NCI-H526 (cell line): ENCODE measurements around the gene HRC.
"Not testable (repeated sequence)": the region's sequence is repeated elsewhere in the genome, so short reads cannot be mapped to it uniquely, and the experiment has no call there.

ENCODE experiments used
- DNase-seq, 2 experiments: peaks; one replicate each; lab custom pipeline; 2025; lab: John Stamatoyannopoulos, UW

HRC gene, protein sequence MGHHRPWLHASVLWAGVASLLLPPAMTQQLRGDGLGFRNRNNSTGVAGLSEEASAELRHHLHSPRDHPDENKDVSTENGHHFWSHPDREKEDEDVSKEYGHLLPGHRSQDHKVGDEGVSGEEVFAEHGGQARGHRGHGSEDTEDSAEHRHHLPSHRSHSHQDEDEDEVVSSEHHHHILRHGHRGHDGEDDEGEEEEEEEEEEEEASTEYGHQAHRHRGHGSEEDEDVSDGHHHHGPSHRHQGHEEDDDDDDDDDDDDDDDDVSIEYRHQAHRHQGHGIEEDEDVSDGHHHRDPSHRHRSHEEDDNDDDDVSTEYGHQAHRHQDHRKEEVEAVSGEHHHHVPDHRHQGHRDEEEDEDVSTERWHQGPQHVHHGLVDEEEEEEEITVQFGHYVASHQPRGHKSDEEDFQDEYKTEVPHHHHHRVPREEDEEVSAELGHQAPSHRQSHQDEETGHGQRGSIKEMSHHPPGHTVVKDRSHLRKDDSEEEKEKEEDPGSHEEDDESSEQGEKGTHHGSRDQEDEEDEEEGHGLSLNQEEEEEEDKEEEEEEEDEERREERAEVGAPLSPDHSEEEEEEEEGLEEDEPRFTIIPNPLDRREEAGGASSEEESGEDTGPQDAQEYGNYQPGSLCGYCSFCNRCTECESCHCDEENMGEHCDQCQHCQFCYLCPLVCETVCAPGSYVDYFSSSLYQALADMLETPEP

DNA sequence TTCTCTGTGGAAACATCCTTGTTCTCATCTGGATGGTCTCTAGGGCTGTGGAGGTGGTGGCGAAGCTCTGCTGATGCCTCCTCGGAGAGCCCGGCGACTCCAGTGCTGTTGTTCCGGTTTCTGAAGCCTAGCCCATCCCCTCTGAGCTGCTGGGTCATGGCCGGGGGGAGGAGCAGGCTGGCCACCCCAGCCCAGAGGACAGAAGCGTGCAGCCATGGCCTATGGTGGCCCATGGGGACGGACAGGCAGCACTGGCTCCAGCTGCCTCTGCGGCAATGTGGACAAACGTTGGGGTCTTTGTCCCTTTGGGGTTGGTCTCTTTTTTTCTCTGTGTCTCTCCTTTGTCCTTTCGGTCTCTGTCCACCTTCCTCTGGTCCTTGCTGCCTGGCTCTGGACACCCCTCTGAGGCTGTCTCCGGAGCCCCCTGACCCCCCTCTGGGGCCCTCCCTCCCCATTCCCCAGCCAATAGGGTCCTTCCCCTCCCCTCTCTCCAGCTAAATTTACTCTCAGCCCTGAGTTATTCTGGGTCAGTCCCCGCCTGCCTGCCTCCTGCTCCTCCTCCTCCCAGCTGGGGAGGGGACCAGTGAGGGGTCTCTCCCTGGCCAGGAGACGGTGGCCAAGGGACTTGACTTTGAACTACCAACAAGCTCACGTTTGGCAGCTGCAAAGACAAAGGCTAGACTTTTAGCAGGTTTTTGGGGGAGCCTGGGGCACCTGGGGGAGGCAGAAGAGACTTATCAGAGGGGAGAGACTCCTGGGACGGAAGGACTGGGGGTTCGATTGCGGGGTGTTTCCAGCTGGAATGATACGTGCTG, at the start of gene HRC:
HRC (minus strand) TSS at position 392 of the 815 bp plus-strand sequence; CDS start at position 233, 159 bp downstream.
- DNase-seq: no peak

DNA sequence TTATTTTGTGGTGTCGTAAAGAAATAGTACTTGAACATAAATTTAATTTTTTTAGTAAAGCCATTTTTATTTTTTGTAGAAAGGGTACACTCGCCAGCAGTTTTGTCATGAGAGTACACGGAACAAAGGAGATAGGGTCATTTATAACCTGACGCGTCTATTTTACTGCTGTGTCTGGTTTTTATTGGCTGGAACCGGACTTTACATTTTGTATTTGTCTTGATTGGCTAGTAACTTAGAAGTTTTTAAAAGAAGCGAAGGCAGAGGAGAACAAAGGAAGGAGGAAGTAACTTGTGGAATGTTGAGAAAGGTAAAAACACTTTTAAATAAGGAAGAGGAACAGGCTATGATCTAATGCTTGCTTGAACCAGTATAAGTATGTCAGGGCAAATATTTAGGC, 45.8 kb upstream of the HRC start:
- no peak for DNase-seq

DNA sequence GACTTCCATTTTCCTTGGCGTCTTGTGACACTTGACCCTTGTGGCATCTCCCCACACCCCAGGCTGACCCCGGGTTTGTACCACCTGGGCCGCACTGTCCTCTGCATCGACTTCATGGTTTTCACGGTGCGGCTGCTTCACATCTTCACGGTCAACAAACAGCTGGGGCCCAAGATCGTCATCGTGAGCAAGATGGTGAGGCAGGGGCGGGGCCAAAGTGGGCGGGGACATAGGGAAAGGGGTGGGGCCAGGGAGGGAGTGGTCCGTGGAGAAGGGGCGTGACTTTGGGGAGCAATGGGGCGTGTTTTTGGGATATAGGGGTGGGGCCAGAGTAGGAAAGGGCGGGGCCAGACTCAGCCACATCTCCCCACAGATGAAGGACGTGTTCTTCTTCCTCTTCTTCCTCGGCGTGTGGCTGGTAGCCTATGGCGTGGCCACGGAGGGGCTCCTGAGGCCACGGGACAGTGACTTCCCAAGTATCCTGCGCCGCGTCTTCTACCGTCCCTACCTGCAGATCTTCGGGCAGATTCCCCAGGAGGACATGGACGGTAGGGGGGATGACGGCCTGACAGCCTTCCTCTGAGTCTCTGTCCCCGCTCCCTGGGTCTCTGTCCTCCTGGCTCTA, 45.2 kb upstream of the HRC start:
- DNase-seq: peak in 1 of 2 experiments; percentile 18

DNA sequence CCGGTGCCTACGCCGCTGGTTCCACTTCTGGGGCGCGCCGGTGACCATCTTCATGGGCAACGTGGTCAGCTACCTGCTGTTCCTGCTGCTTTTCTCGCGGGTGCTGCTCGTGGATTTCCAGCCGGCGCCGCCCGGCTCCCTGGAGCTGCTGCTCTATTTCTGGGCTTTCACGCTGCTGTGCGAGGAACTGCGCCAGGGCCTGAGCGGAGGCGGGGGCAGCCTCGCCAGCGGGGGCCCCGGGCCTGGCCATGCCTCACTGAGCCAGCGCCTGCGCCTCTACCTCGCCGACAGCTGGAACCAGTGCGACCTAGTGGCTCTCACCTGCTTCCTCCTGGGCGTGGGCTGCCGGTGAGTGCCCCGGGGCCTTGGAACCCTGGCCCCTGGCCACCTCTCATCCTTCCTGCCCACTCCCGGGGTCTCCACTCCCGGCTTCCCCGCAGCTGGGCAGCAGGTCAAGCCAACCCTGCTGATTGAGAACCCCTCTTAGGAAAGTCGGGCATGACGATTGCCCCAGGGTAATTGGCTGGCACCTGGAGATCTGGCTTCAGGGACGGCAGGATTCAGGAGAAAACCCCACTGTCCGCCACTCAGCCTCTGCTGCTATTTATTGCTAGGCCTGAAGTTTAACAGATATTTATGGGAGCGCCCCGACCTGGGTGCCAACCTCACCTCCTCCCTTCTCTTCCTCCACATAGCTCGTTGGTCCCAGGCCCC, 41.5 kb upstream of the HRC start:
- DNase-seq: peak in 1 of 2 experiments; percentile 85

DNA sequence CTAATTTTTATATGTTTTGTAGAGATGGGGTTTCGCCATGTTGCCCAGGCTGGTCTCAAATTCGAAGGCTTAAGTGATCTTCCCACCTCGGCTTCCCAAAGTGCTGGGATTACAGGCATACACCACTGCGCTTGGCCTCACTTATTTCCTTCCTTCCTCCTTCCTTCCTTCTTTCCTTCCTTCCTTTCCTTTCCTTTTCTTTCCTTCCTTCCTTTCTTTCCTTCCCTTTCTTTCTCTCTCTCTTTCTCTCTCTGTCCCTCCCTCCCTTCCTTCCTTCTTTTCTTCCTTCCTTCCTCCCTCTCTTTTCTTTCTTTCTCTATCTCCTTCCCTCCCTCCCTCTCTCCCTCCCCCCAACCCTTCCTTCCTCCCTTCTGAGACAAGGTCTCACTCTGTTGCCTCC, 39.2 kb upstream of the HRC start:
- DNase-seq: no peak

DNA sequence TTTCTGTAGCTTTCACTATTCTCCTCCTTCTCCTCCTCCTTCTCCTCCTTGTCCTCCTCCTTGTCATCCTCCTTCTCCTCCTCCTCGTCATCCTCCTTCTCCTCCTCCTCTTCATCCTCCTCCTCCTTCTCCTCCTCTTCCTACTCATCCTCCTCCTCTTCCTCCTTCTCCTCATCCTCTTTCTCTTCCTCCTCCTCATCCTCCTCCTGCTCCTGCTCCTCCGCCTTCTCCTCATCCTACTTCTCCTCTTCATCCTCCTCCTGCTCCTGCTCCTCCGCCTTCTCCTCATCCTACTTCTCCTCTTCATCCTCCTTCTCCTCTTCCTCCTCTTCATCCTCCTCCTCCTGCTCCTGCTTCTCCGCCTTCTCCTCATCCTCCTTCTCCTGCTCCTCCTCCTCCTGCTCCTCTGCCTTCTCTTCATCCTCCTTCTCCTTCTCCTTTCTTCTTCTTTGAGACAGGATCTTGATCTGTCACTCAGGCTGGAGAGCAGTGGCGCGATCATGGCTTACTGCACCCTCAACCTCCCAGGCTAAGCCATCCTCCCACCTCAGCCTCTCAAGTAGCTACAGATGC, 38.7 kb upstream of the HRC start:
- DNase-seq: no peak

DNA sequence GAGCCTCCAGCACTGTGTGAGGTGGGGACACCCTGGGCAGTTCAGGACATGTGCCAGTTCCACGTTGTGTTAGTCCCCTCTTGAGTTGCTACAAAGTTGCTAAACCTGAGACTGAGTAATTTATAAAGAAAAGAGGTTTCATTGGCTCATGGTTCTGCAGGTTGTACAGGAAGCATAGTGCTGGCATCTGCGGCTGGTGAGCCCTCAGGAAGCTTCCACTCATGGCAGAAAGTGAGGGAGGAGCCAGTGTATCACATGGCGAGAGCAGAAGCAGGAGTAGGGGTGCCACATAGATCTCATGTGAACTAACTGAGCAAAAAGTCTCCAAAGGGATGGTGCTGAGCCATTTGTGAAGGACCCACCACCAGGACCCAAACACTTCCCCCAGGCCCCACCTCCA, 35.6 kb upstream of the HRC start:
- no peak for DNase-seq

DNA sequence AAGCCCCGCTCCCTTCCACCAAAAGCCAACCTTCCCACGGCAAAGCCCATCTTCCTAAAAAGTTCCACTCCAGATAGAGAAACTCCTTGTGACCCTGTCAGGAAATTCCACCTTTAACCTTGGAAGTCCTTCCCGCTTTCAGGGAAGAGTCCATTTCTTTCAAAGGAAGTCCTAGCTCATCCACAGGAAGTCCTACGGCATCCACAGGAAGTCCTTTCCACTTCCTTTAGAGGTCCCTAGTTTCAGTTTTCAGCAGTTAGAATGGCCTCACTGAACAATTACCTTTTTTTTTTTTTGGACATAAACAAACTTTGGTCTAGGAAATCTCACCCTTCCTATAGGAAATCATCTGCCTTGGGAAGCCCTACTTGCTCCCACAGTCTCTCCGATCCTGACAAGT, 34.1 kb upstream of the HRC start:
- DNase-seq: no peak

DNA sequence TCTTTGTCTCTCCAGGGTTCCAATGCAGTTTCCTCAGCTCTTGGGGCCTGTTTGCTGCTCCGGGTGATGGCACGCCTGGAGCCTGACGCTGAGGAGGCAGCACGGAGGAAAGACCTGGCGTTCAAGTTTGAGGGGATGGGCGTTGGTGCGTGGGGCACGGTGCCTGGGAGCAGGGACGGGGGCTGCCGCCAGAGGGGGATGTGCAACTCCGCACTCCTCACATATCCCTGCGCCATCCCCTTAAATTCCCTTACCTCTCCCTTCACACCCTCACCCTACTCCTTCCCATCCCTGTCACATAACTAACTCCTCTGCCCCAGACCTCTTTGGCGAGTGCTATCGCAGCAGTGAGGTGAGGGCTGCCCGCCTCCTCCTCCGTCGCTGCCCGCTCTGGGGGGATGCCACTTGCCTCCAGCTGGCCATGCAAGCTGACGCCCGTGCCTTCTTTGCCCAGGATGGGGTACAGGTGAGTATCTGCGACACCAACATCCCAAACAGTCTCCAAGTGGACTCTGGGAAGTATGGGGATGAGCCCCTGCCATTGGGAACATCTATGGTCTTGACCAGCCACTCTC, 33.5 kb upstream of the HRC start:
- DNase-seq: no peak

DNA sequence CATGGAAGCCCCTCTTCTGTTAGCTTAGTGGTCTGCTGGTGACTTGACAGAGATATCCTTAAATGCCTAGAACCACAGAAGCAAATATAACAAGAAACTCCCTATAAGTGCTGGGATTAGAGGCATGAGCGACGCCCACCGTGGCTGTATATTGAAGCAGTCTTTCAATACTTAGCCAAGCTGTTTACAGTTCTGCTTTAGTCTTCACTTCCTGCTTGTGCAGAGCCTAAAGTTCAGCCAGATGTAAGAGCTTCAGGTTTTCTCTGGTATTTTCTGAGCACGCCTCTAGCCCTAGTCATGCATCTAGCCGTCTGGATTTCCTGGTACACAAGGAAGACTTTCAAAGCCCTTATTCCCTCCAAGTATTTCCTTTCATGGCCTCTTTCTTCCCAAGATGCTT, 30.9 kb upstream of the HRC start:
- DNase-seq: no peak

DNA sequence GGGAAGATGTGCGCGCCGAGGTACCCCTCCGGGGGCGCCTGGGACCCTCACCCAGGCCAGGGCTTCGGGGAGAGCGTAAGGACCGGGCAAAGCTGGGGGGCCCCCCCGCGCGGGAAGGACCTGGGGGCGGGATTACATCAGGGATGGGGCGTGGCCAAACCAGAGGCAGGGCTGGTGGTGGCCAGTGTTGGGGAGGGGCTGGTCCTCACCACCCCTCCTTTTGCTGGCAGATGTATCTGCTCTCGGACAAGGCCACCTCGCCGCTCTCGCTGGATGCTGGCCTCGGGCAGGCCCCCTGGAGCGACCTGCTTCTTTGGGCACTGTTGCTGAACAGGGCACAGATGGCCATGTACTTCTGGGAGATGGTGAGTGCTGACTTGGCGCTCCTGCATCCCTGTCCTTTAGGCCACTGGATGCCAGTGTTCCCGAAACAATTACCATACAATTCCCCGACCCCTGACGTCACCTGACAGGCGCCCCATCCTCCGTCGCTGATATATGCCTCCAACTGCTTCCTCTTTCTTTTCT, 27.7 kb upstream of the HRC start:
- DNase-seq: no peak

DNA sequence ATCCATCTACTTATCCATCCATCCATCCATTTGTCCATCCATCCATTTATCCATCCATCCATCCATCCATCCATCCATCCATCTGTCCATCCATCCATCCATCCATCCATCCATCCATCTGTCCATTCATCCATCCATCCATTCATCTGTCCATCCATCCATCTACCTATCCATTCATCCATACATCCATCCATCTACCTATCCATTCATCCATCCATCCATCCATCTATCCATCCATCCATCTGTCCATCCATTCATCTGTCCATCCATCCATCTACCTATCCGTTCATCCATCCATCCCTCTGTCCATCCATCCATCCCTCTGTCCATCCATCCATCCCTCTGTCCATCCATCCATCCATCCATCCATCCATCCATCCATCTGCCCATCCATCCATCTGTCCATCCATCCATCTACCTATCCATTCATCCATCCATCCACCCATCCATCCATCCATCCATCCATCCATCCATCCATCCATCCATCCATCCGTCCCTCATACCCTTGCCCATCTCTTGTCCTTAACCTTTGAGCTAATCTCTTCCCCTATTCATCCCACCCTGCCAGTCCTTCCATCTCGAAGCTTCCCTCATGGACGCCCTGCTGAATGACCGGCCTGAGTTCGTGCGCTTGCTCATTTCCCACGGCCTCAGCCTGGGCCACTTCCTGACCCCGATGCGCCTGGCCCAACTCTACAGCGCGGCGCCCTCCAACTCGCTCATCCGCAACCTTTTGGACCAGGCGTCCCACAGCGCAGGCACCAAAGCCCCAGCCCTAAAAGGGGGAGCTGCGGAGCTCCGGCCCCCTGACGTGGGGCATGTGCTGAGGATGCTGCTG, 27.0 kb upstream of the HRC start:
- DNase-seq: not testable (repeated sequence)

DNA sequence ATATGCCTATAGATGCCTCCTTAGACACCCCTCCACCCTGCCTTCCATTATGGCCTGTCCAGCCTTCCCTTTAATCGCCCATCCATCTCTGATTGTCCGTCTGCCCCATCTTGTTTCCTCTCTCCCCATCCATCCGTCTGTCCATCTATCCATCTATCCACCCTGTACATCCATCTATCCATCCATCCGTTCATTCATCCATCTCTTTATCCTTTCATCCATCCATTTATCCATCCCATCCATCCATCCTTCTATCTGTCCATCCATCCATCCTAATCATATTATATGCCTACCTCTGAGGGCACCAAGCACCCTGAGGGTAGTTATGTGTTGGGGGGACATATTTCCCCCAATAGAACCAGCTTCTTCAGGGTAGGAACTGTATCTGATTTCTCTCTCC, 25.5 kb upstream of the HRC start:
- no peak for DNase-seq

DNA sequence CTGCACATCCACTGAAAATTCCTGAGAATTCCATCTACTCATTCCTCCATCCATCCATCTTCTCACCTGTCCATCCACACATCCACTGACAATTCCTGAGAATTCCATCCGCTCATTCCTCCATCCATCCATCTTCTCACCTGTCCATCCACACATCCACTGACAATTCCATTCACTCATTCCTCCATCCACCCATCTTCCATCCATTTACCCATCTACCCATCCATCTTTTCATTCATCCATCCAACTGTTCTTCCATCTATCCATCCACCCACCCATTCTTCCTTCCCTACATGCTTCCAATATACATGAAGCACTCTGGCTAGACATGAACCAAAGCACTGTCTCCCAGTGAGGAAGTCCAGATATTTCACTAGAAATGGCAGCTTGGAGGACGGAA, 18.0 kb upstream of the HRC start:
- no peak for DNase-seq

DNA sequence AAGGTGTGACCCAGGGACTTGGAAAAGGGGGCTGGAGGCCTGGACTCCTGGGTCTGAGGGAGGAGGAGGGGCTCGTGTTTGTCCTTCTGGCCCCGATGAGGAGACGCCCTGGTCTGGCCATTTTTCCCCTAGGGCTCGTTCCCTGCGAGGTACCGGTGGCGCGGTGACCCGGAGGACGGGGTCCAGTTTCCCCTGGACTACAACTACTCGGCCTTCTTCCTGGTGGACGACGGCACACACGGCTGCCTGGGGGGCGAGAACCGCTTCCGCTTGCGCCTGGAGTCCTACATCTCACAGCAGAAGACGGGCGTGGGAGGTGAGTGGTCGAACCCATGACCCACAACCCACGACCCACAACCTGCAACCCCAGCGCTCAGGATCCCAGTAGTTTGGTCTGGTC, 13.2 kb upstream of the HRC start:
- DNase-seq: no peak

DNA sequence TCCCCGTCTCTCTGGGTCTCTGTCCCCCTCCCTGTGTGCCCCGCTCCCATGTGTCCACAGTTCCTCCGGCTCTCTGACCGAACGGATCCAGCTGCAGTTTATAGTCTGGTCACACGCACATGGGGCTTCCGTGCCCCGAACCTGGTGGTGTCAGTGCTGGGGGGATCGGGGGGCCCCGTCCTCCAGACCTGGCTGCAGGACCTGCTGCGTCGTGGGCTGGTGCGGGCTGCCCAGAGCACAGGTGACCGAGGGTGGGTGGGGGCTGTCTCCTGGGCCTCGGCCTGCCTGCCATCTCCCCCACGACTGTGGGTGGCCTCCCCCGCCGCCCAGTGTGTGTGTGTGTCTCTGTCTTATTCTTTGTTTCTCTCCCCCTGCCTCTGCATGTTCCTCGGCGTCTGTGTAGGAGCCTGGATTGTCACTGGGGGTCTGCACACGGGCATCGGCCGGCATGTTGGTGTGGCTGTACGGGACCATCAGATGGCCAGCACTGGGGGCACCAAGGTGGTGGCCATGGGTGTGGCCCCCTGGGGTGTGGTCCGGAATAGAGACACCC, 12.7 kb upstream of the HRC start:
- DNase-seq: no peak

DNA sequence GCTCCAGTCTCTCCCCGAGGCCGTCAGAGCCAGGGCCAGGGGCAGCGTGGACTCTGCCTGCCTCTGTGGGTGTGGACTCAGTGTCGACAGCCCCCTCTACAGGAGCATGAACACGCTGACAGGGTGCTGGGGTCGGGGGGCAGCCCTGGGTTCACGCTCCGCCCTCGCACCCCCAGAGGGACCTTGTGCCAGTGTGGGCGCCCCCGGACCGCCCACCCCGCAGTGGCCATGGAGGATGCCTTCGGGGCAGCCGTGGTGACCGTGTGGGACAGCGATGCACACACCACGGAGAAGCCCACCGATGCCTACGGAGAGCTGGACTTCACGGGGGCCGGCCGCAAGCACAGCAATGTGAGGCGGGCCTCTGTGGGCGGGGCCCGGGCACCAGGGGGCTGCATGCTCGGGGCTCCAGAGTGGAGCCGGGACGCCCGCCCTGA, 10.7 kb upstream of the HRC start:
- DNase-seq: no peak

DNA sequence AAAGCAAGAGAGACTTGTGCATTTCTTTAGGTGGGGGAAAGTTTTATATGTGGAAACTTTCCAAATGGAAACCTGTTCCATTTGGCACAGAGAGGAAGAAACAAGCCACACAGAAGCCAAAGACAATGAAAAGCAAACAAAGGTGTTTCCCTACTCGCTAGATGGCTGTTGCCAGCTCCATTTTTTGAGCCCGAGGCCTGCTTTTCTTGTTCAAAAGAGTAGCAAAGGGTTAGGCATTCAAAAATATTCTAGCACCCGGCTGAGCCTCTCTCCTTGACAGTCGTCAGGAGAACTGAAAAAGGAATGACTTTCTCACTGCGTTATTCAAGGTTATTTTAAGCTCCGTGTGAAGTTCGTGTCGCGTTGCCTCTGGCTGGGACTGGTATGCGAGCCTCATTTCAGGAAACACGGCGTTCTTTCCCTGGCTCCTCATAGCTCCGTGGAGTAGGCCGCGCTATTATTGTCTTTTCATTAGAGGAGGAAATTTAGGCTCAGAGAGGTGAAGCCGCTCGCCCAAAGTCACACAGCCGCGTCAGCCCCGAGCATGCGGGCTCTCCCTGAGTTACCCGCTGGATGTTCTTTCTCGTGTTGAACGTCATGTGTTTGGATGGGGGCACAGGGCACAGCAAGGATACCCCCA, 10.0 kb upstream of the HRC start:
- DNase-seq: no peak

DNA sequence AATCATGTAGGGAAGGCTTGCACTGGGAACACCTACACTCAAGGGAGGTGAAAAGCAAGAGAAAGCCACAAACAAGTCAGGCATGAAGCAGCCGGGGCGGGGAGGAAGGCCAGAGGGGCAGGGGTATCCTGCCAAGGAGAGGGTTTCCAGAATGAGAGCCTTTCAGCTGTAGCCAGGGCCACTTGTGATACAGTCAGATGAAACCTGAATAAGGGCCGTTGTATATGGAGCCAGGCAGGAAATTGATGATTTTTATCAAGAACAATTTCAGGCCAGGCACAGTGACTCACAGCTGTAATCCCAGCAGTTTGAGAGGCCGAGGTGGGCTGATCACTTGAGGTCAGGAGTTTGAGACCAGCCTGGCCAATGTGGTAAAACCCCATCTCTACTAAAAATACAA, 6.8 kb upstream of the HRC start:
- no peak for DNase-seq
